ENCODE results near the gene SPNS3.

Gene SPNS3

GRCh38 chr17:4485676-4486646 is 52.2 kb downstream of the SPNS3 start:
- TF ChIP-seq, protein P1, sequence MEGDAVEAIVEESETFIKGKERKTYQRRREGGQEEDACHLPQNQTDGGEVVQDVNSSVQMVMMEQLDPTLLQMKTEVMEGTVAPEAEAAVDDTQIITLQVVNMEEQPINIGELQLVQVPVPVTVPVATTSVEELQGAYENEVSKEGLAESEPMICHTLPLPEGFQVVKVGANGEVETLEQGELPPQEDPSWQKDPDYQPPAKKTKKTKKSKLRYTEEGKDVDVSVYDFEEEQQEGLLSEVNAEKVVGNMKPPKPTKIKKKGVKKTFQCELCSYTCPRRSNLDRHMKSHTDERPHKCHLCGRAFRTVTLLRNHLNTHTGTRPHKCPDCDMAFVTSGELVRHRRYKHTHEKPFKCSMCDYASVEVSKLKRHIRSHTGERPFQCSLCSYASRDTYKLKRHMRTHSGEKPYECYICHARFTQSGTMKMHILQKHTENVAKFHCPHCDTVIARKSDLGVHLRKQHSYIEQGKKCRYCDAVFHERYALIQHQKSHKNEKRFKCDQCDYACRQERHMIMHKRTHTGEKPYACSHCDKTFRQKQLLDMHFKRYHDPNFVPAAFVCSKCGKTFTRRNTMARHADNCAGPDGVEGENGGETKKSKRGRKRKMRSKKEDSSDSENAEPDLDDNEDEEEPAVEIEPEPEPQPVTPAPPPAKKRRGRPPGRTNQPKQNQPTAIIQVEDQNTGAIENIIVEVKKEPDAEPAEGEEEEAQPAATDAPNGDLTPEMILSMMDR (IDR thresholded peaks at IDR 0.05; ENCODE audit: extremely low read depth, insufficient read depth, missing control alignments) = no peak
- DNase-seq (ENCODE audit: low spot score) = no peak
- in situ Hi-C loops (cut with MboI; ENCODE audit: low pct_unique_long_range_greater_than_20kb, low sequenced_read_pairs, unreplicated experiment) = no loop called here

DNA sequence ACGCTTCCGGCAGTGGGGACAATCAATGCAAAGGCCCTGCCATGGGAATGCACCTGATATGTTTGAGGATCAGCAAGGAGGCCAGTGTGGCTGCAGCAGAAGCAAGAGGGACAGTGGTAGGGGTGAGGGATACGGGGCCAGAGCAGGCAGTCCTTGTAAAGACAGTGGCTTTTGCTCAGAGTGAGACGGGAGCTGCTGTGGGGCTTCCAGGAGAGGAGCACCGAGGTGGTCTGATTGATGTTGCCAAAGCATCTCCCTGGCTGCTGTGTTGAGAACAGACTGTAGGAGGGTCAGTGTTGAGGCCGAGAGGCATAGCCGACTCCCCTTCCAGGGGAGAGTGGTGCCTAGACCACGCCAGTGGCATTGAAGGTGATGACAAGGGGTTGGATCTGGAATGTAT is 53.6 kb downstream of the SPNS3 start:
- no peak for DNase-seq (ENCODE audit: low spot score)
- in situ Hi-C loops (cut with MboI; ENCODE audit: low pct_unique_long_range_greater_than_20kb, low sequenced_read_pairs, unreplicated experiment) = no loop called here
- TF ChIP-seq, protein P1 (IDR thresholded peaks at IDR 0.05; ENCODE audit: extremely low read depth, insufficient read depth, missing control alignments) = no peak

DNA sequence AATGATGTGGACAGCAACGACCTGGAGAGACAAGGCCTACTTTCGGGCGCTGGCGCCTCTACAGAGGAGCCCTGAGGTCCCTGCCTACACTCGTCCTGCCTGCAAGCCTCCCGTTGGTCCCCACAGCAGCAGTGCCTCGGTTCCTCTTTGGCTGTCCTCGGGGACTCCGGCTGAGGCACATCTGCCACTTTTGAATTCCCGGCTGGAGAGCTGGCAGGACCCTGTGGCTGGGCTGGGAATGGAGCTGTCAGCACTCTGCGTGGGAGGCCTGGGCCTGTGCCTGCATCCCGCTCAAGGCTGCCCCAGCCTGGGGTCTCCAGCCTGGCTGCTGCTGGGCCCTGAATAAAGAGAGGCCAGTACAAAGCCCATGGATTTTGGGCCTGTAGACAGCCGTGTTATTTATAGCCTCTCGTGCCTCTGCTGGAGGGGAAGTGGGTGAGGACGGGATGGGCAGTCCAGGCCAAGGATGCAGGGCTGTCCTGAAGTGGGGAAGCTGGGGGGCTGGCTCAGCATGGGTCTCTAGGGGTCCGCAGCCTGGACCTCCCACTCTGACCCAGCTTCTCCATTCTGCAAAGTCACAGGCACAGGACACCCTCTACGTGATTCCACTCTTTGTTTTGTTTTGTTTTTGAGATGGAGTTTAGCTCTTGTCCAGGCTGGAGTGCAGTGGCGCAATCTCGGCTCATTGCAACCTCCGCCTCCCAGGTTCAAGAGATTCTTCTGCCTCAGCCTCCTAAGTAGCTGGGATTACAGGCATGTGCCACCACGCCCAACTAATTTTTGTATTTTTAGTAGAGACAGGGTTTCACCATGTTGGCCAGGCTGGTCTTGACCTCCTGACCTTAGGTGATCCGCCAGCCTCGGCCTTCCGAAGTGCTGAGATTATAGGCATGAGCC is 54.3 kb downstream of the SPNS3 start:
- in situ Hi-C loops (cut with MboI; ENCODE audit: low pct_unique_long_range_greater_than_20kb, low sequenced_read_pairs, unreplicated experiment) = no loop called here
- DNase-seq (ENCODE audit: low spot score) = no peak
- TF ChIP-seq, protein P1 (IDR thresholded peaks at IDR 0.05; ENCODE audit: extremely low read depth, insufficient read depth, missing control alignments) = no peak

DNA sequence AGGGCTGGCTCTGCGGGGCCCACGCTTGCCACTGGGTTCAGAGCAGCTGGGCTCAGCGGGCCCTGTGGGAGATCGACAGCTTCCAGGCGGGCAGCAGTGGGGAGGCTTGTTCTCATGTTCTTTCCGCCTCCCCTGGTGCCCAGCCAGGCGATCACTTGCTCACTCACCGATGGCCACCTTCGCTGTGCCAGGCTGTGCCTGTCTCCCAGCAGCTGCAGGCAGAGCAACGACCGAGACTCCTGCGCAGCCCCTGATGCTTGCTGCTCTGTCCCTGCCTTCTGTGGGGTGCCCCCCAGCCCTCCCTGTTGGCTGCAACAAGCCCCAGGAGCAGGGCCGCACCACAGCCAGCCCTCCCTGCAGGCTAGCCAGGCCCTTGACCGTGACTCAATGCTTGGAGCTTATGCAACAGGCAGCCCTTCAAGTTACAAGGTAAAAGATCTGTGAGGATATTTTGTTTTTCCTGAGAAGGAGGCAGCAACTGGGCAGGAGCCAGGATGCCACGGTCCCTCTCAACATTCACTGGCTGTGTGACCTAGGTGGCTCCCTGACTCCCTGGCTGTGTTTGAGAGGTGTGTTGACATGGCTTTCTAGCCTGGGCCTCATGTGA is 55.4 kb downstream of the SPNS3 start:
- TF ChIP-seq, protein P1 (IDR thresholded peaks at IDR 0.05; ENCODE audit: extremely low read depth, insufficient read depth, missing control alignments) = no peak
- DNase-seq (ENCODE audit: low spot score) = no peak
- in situ Hi-C loops (cut with MboI; ENCODE audit: low pct_unique_long_range_greater_than_20kb, low sequenced_read_pairs, unreplicated experiment) = no loop called here

- DNase-seq (ENCODE audit: low spot score) = no peak
- in situ Hi-C loops (cut with MboI; ENCODE audit: low pct_unique_long_range_greater_than_20kb, low sequenced_read_pairs, unreplicated experiment) = no loop called here
- TF ChIP-seq, protein P1 (IDR thresholded peaks at IDR 0.05; ENCODE audit: extremely low read depth, insufficient read depth, missing control alignments) = no peak
Observed at GRCh38 chr17:4490109-4490591, 56.4 kb downstream of the SPNS3 start.

- DNase-seq (ENCODE audit: low spot score) = no peak
- in situ Hi-C loops (cut with MboI; ENCODE audit: low pct_unique_long_range_greater_than_20kb, low sequenced_read_pairs, unreplicated experiment) = no loop called here
- TF ChIP-seq, protein P1 (IDR thresholded peaks at IDR 0.05; ENCODE audit: extremely low read depth, insufficient read depth, missing control alignments) = no peak
Observed at GRCh38 chr17:4490637-4491061, 56.9 kb downstream of the SPNS3 start.
